Endothelial cell of umbilical vein (primary cell): ENCODE results near the gene FRRS1. TPM values are rescaled to one million over a fixed set of nuclear protein-coding genes. Genes with fewer than 3 reads are reported as not detected.

Source experiments
- BruUV-seq: library from RNA; stranded (reverse); fragments of 400-500 nt; replicated peaks from 2 replicates; lab custom pipeline; 2021; lab: Mats Ljungman, UMichigan
- CTCF ChIA-PET: fragments of 300-600, 350-600 bp; sonication (Branson Sonifier 250); formaldehyde crosslinking; loops from one replicate; lab custom pipeline; 2021; ENCODE audit warnings: antibody characterized with exemption, inconsistent platforms; lab: Charles Lee
- POLR2A ChIA-PET: fragments of 300-600, 350-600 bp; sonication (Branson Sonifier 250); formaldehyde crosslinking; loops from one replicate; lab custom pipeline; 2021; ENCODE audit warnings: antibody characterized with exemption, inconsistent platforms; lab: Charles Lee
- DNase-seq: peaks from one replicate; pipeline ENCODE4 v3.0.0-alpha.2; 2011; ENCODE audit warnings: low read depth, low spot score
- FAIRE-seq: peaks from 2 replicates; lab custom pipeline; 2011; peaks lifted over from hg19 to GRCh38; lab: Jason Lieb, UNC
- H2AFZ ChIP-seq: 2 replicates; pipeline ENCODE4 v1.6.0; 2012; ENCODE audit warnings: low read depth, low read length, control low read depth, inconsistent platforms
- H3K27ac ChIP-seq: 2 replicates; pipeline ENCODE4 v1.5.1; 2011; ENCODE audit warnings: low read depth, mild to moderate bottlenecking, control low read depth, low read length, moderate library complexity; ENCODE audit not compliant: insufficient read depth
- H3K27me3 ChIP-seq, 2 experiments: 2 replicates each; pipeline versions ENCODE4 v1.6.0 to v1.6.1; 2011; ENCODE audit warnings: low read length in 2 of 2, mixed read lengths in 1 of 2; ENCODE audit not compliant: control insufficient read depth in 2 of 2, insufficient read depth in 2 of 2
- H3K36me3 ChIP-seq, 2 experiments: 2 replicates in 1 of 2; 3 replicates in 1 of 2; pipeline ENCODE4 v1.5.1; 2011; ENCODE audit warnings: low read length in 2 of 2, mild to moderate bottlenecking in 1 of 2, moderate library complexity in 1 of 2; ENCODE audit not compliant: control insufficient read depth in 2 of 2, insufficient read depth in 2 of 2; ENCODE audit errors: extremely low read depth in 1 of 2
- H3K4me1 ChIP-seq: 3 replicates; pipeline ENCODE4 v1.5.1; 2011; ENCODE audit warnings: mild to moderate bottlenecking, low read length; ENCODE audit not compliant: control insufficient read depth, insufficient read depth; ENCODE audit errors: extremely low read depth
- H3K4me2 ChIP-seq: 2 replicates; pipeline ENCODE4 v1.6.1; 2011; ENCODE audit warnings: low read length, control low read depth, mixed read lengths; ENCODE audit not compliant: insufficient read depth
- H3K4me3 ChIP-seq, 3 experiments: fragments of 200-600 bp in 1 of 3; sonication (generic), shearing (Covaris generic) in 1 of 3; replicated peaks in 1 of 3; 2 replicates each; pipeline ENCODE4 v1.5.1; 2011 to 2016; ENCODE audit warnings: control low read depth in 3 of 3, low read length in 3 of 3, mild to moderate bottlenecking in 2 of 3, inconsistent platforms in 1 of 3, low read depth in 1 of 3, moderate library complexity in 1 of 3; ENCODE audit not compliant: insufficient read depth in 1 of 3
- H3K79me2 ChIP-seq: 2 replicates; pipeline ENCODE4 v1.6.0; 2012; ENCODE audit warnings: low read length, inconsistent platforms; ENCODE audit not compliant: control insufficient read depth, insufficient read depth
- H3K9ac ChIP-seq: replicated peaks from 2 replicates; pipeline ENCODE3; 2011; ENCODE audit warnings: low read length, control low read depth; ENCODE audit not compliant: insufficient read depth; ENCODE audit errors: extremely low read depth
- H3K9me1 ChIP-seq: replicated peaks from 3 replicates; pipeline ENCODE4 v1.6.0; 2011; ENCODE audit warnings: mild to moderate bottlenecking, low read length; ENCODE audit not compliant: control insufficient read depth, insufficient read depth; ENCODE audit errors: extremely low read depth
- H3K9me3 ChIP-seq: replicated peaks from 2 replicates; pipeline ENCODE4 v1.5.1; 2012; ENCODE audit warnings: low read length, inconsistent platforms; ENCODE audit not compliant: control insufficient read depth, insufficient read depth
- H4K20me1 ChIP-seq: replicated peaks from 2 replicates; pipeline ENCODE3; 2011; ENCODE audit warnings: mild to moderate bottlenecking, low read length; ENCODE audit not compliant: control insufficient read depth, insufficient read depth; ENCODE audit errors: extremely low read depth
- EZH2 ChIP-seq: IDR thresholded peaks from 2 replicates; pipeline ENCODE4 v1.6.1; 2012; ENCODE audit warnings: borderline replicate concordance, low read depth, mild to moderate bottlenecking, moderate library complexity, low read length, inconsistent platforms; ENCODE audit not compliant: severe bottlenecking
- FOS ChIP-seq: IDR thresholded peaks from 2 replicates; pipeline ENCODE4 v1.6.1; 2011; ENCODE audit warnings: mild to moderate bottlenecking, low read length, moderate library complexity, borderline replicate concordance; ENCODE audit not compliant: insufficient read depth
- GATA2 ChIP-seq: IDR thresholded peaks from 2 replicates; pipeline ENCODE4 v1.7.0; 2011; ENCODE audit warnings: low read depth, mild to moderate bottlenecking, moderate library complexity, mixed read lengths, low read length; ENCODE audit not compliant: insufficient read length, insufficient read depth
- JUN ChIP-seq: IDR thresholded peaks from 2 replicates; pipeline ENCODE4 v1.6.1; 2011; ENCODE audit warnings: borderline replicate concordance, low read depth; ENCODE audit not compliant: insufficient read length, insufficient read depth
- MAX ChIP-seq: IDR thresholded peaks from 2 replicates; pipeline ENCODE4 v1.6.1; 2011; ENCODE audit not compliant: insufficient read depth, insufficient read length
- MYC ChIP-seq: IDR thresholded peaks from one replicate; pipeline ENCODE4 v1.6.1; 2011; ENCODE audit warnings: mild to moderate bottlenecking, low read depth, low read length
- POLR2A ChIP-seq: IDR thresholded peaks from 2 replicates; pipeline ENCODE4 v1.6.1; 2012; ENCODE audit warnings: low read depth, mild to moderate bottlenecking, control low read depth, low read length
- POLR2AphosphoS5 ChIP-seq: IDR thresholded peaks from 2 replicates; pipeline ENCODE4 v1.6.1; 2012; ENCODE audit warnings: low read depth, mild to moderate bottlenecking, control low read depth, low read length, moderate library complexity; ENCODE audit not compliant: insufficient read depth
- dilution Hi-C: fragments of 300-500 bp; cut with MboI; formaldehyde crosslinking; loops from one replicate; pipeline ENCODE4 v1.15.0; 2019; ENCODE audit warnings: low sequenced_read_pairs; ENCODE audit not compliant: extremely low pct_ligation_motif_present
- intact Hi-C: fragments of 100-400 bp; cut with micrococcal nuclease; formaldehyde crosslinking; loops from one replicate; pipeline ENCODE4 v1.10.0; 2022
- polyA plus RNA-seq, 4 experiments: library from polyadenylated mRNA; depleted of rRNA in 3 of 4; stranded (reverse) in 3 of 4; unstranded in 1 of 4; fragments of >200 nt; gene quantifications; 2 replicates each; pipeline versions ENCODE4 v1.2.1 to v1.2.3, GENCODE V29; 2011 to 2012; ENCODE audit warnings: missing spikeins in 1 of 4
- total RNA-seq: library from RNA; stranded (reverse); gene quantifications from 2 replicates; pipeline ENCODE4 v1.2.3, GENCODE V29; 2021
- TF ChIP-seq, protein P1 (sequence below), 2 donors: IDR thresholded peaks; 1 replicate in 1 of 2; 2 replicates in 1 of 2; pipeline ENCODE4 v1.5.1; 2011; ENCODE audit warnings: low read length in 2 of 2, mild to moderate bottlenecking in 2 of 2, moderate library complexity in 2 of 2, control low read depth in 1 of 2, inconsistent platforms in 1 of 2, low read depth in 1 of 2; ENCODE audit not compliant: insufficient read depth in 1 of 2; ENCODE audit errors: extremely low read depth in 1 of 2

FRRS1 gene
- total and polyA plus RNA-seq, 2 donors (not counting 3 experiments of a cell fraction or from before 2014, with no cell fraction given) = 1.1 to 3.1 TPM

DNA sequence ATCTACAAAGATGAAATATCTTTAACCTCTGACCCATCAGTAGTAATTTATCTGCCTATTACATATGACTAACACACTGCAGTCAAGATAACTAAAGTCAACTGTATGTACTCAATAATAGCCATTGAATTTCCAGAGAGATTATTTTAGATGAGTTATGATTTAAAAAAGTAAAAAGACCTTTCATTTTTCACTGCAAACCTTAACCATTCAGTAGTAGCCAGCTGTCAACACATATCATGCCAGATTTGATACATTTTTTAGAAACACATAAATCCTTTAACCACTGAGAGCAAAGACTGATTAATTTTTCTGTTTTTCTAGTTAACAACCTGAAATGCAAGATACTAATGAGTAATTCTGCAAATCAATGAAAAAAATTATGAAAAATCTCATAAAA, 89.6 kb downstream of the FRRS1 start:
- ChIA-PET POLR2A (no interaction called here), CTCF (no interaction called here)
- H3K9me1 ChIP-seq = no peaks in the 10 kb centered on the region
- TF ChIP-seq GATA2 (no peak), FOS (no peak), MYC (no peak), POLR2A (no peak), MAX (no peak), JUN (no peak), POLR2AphosphoS5 (no peak), EZH2 (no peak)
- TF ChIP-seq, protein P1, sequence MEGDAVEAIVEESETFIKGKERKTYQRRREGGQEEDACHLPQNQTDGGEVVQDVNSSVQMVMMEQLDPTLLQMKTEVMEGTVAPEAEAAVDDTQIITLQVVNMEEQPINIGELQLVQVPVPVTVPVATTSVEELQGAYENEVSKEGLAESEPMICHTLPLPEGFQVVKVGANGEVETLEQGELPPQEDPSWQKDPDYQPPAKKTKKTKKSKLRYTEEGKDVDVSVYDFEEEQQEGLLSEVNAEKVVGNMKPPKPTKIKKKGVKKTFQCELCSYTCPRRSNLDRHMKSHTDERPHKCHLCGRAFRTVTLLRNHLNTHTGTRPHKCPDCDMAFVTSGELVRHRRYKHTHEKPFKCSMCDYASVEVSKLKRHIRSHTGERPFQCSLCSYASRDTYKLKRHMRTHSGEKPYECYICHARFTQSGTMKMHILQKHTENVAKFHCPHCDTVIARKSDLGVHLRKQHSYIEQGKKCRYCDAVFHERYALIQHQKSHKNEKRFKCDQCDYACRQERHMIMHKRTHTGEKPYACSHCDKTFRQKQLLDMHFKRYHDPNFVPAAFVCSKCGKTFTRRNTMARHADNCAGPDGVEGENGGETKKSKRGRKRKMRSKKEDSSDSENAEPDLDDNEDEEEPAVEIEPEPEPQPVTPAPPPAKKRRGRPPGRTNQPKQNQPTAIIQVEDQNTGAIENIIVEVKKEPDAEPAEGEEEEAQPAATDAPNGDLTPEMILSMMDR (IDR thresholded peaks at IDR 0.05; ENCODE audit: extremely low read depth in 1 of 2, insufficient read depth in 1 of 2, low read depth in 1 of 2, low read length in 2 of 2) = no peak
- dilution Hi-C loops = no loop called here
- FAIRE-seq (no peak), DNase-seq (no peak)
- BruUV-seq = no TSS peak
- H3K9ac ChIP-seq = no peak overlapping the region
- H3K27ac ChIP-seq = no peak overlapping the region
- no peaks in the 10 kb centered on the region for H4K20me1 ChIP-seq
- no peaks in the 10 kb centered on the region for H3K9me3 ChIP-seq
- peaks cover 21 to 25% of the 10 kb centered on the region in 2 experiments for H3K36me3 ChIP-seq
- H3K4me3 ChIP-seq = no peak overlapping the region
- no peaks in the 10 kb centered on the region for H3K27me3 ChIP-seq
- H2AFZ ChIP-seq = no peak overlapping the region
- peaks cover 47% of the 10 kb centered on the region for H3K4me1 ChIP-seq
- peaks cover 10% of the 10 kb centered on the region for H3K79me2 ChIP-seq
- intact Hi-C loops = no loop called here
- H3K4me2 ChIP-seq = no peak overlapping the region
